GM12878 (cell line): ENCODE measurements around the gene CCL14. TPM values are rescaled to one million over a fixed set of nuclear protein-coding genes. Genes with fewer than 3 reads are reported as not detected.

Source experiments
- ATAC-seq: fragments of 200-7000 bp; cut with Tn5 transposase; 3 replicates; pipeline ENCODE4 v1.9.1; 2020; ENCODE audit warnings: mild to moderate bottlenecking, moderate library complexity
- BruUV-seq: library from RNA; stranded (reverse); fragments of 400-500 nt; replicated peaks from 2 replicates; lab custom pipeline; 2021; lab: Mats Ljungman, UMichigan
- CTCF ChIA-PET: fragments of 300-600 bp; sonication (Branson Sonifier 250); formaldehyde crosslinking; extraction: SDS; loops from one replicate; lab custom pipeline; 2021; ENCODE audit warnings: inconsistent platforms; lab: Yijun Ruan, JAX
- POLR2A ChIA-PET: fragments of 350-600 bp; formaldehyde crosslinking; extraction: SDS; loops from one replicate; lab custom pipeline; 2021; ENCODE audit warnings: inconsistent platforms; lab: Charles Lee
- RAD21 ChIA-PET: fragments of 300-600 bp; sonication (Branson Sonifier 250); formaldehyde crosslinking; loops from one replicate; lab custom pipeline; 2023; ENCODE audit warnings: antibody characterized with exemption; ENCODE audit not compliant: unreplicated experiment; lab: Charles Lee
- SMC1A ChIA-PET: fragments of 300-600 bp; sonication (Branson Sonifier 250); formaldehyde crosslinking; loops from one replicate; lab custom pipeline; 2023; ENCODE audit not compliant: unreplicated experiment, uncharacterized antibody; lab: Charles Lee
- DNase-seq: peaks from one replicate; pipeline ENCODE4 v3.0.0-alpha.2; 2011; ENCODE audit warnings: low read depth, low spot score
- FAIRE-seq: peaks from 3 replicates; lab custom pipeline; 2011; peaks lifted over from hg19 to GRCh38; lab: Jason Lieb, UNC
- H2AFZ ChIP-seq: 2 replicates; pipeline ENCODE4 v1.6.0; 2011; ENCODE audit warnings: low read depth, low read length, control low read depth; ENCODE audit not compliant: control insufficient read depth
- H3K27ac ChIP-seq: 2 replicates; pipeline ENCODE4 v1.5.1; 2011; ENCODE audit warnings: control low read depth; ENCODE audit not compliant: control insufficient read depth, insufficient read depth
- H3K27me3 ChIP-seq, 2 experiments: replicated peaks in 1 of 2; 2 replicates each; pipeline versions ENCODE4 v1.6.0 to v1.6.1; 2011; ENCODE audit warnings: low read length in 1 of 2; ENCODE audit not compliant: control insufficient read depth in 2 of 2, insufficient read depth in 2 of 2
- H3K36me3 ChIP-seq, 2 experiments: 2 replicates each; pipeline ENCODE4 v1.5.1; 2011; ENCODE audit warnings: low read length in 1 of 2; ENCODE audit not compliant: control insufficient read depth in 2 of 2, insufficient read depth in 2 of 2
- H3K4me1 ChIP-seq: 2 replicates; pipeline ENCODE4 v1.6.1; 2011; ENCODE audit warnings: mild to moderate bottlenecking, low read length, moderate library complexity, mixed read lengths; ENCODE audit not compliant: control insufficient read depth, insufficient read depth
- H3K4me2 ChIP-seq: 2 replicates; pipeline ENCODE4 v1.6.0; 2011; ENCODE audit warnings: control low read depth; ENCODE audit not compliant: control insufficient read depth, insufficient read depth
- H3K4me3 ChIP-seq: fragments of 200-600 bp; sonication (generic); 2 replicates; pipeline ENCODE4 v1.5.1; 2016
- H3K79me2 ChIP-seq: 2 replicates; pipeline ENCODE4 v1.6.0; 2011; ENCODE audit warnings: low read length; ENCODE audit not compliant: control insufficient read depth, insufficient read depth
- H3K9ac ChIP-seq: 2 replicates; pipeline ENCODE4 v1.8.0; 2011; ENCODE audit warnings: low read length, control low read depth, mixed read lengths; ENCODE audit not compliant: control insufficient read depth, insufficient read depth
- H3K9me3 ChIP-seq: replicated peaks from 3 replicates; pipeline ENCODE4 v1.5.1; 2011; ENCODE audit warnings: mild to moderate bottlenecking, low read length; ENCODE audit not compliant: control insufficient read depth, insufficient read depth
- H4K20me1 ChIP-seq: 2 replicates; pipeline ENCODE4 v1.6.0; 2011; ENCODE audit not compliant: control insufficient read depth, insufficient read depth
- FOXK2 ChIP-seq: fragments of 450-650 bp; IDR thresholded peaks from 2 replicates; pipeline ENCODE4 v1.6.1; 2017; ENCODE audit warnings: mild to moderate bottlenecking, moderate library complexity
- KAT2A ChIP-seq: conservative IDR thresholded peaks from 2 replicates; pipeline ENCODE4 v1.6.1; 2011; ENCODE audit warnings: low read depth, low read length; ENCODE audit not compliant: control insufficient read depth
- NR2F1 ChIP-seq: fragments of 450-650 bp; conservative IDR thresholded peaks from 2 replicates; pipeline ENCODE4 v1.6.1; 2017; ENCODE audit warnings: mild to moderate bottlenecking
- REST ChIP-seq: IDR thresholded peaks from 2 replicates; pipeline ENCODE4 v1.6.1; 2012; ENCODE audit warnings: mild to moderate bottlenecking, low read depth, low read length
- TARDBP ChIP-seq: IDR thresholded peaks from 2 replicates; pipeline ENCODE4 v1.6.1; 2016; ENCODE audit warnings: borderline replicate concordance
- WGBS: methylation state at CpG from one replicate; pipeline ENCODE4 v1.1.6; 2016; ENCODE audit warnings: low lambda C conversion rate; ENCODE audit not compliant: insufficient replicate concordance, insufficient coverage; ENCODE audit errors: missing lambda C conversion rate; 5-methylcytosine and 5-hydroxymethylcytosine counted together
- in situ Hi-C: fragments of 300-500 bp; cut with MboI; formaldehyde crosslinking; loops from 9 replicates; pipeline ENCODE4 v1.14.3; 2018; ENCODE audit warnings: mixed read lengths
- intact Hi-C: fragments of 100-400 bp; cut with micrococcal nuclease; formaldehyde crosslinking; loops from one replicate; pipeline ENCODE4 v1.14.2; 2022; ENCODE audit not compliant: unreplicated experiment
- polyA plus RNA-seq, 11 experiments: library from polyadenylated mRNA; depleted of rRNA in 4 of 11; unstranded in 6 of 11; stranded (reverse) in 5 of 11; fragments of >200 nt; fragmentation: Nextera tagmentation in 4 of 11; fragmentation: Illumina TruSeq in 1 of 11; extraction: Ambion mirVana in 4 of 11; extraction: Trizol in 1 of 11; gene quantifications; 1 replicate in 1 of 11; 2 replicates in 10 of 11; pipeline versions ENCODE4 v1.2.1 to v1.2.3, GENCODE V29; 2011 to 2016; ENCODE audit warnings: inconsistent platforms in 2 of 11, missing spikeins in 2 of 11, low read depth in 1 of 11
- total RNA-seq, 4 experiments: library from RNA; depleted of rRNA in 3 of 4; stranded (reverse); fragments of >200 nt in 3 of 4; fragmentation: Illumina TruSeq in 1 of 4; extraction: Trizol in 1 of 4; gene quantifications; 2 replicates each; pipeline versions ENCODE4 v1.2.1 to v1.2.3, GENCODE V29; 2013 to 2021

CCL14 gene
- total and polyA plus RNA-seq, 10 of the 15 experiments (the other 5 are each of a cell fraction or from before 2014, with no cell fraction given): not detected

- Histone ChIP-seq H3K27ac (no peak within 1 kb of the TSS), H3K9ac (no peak within 1 kb of the TSS), H3K9me3 (no peaks in the 10 kb centered on the region; the same call in 2 of the 3 replicates), H2AFZ (no peak within 1 kb of the TSS), H3K79me2 (no peaks in the 10 kb centered on the region), H3K4me3 (no peak within 1 kb of the TSS), H3K36me3 (no peaks in the 10 kb centered on the region), H3K4me2 (no peak within 1 kb of the TSS), H3K27me3 (no peaks in the 10 kb centered on the region; a peak in 1 of 4 replicates), H4K20me1 (no peaks in the 10 kb centered on the region), H3K4me1 (no peaks in the 10 kb centered on the region)
- RAD21 ChIA-PET: interaction anchor here (1.3 kb wide), 1 partner anchor 56 kb away, joined by 8 read pairs; no protein-coding TSS in a partner anchor
- ATAC-seq (no peak), DNase-seq (no peak), FAIRE-seq (no peak)
- no TSS peak for BruUV-seq
- WGBS: 11% methylated on average over 6 of the region's 6 CpGs
- CTCF ChIA-PET: interaction anchor here (0.5 to 1.8 kb wide), 4 partner anchors 12 to 1640 kb away, joined by 3 to 6 read pairs (median 5); no protein-coding TSS in a partner anchor
- TF ChIP-seq KAT2A (no peak), NR2F1 (peak; percentile 62; the same call in 1 of the 2 replicates), REST (no peak), FOXK2 (no peak), TARDBP (no peak)
- SMC1A ChIA-PET: interaction anchor here (0.9 to 2.0 kb wide), 9 partner anchors 8 to 115 kb away, joined by 3 to 7 read pairs (median 4); no protein-coding TSS in a partner anchor
- POLR2A ChIA-PET: no interaction called here
- in situ Hi-C loops: no loop called here
- intact Hi-C loops: no loop called here
Measured at GRCh38 chr17:36017799-36018198, 31.3 kb upstream of the CCL14 start, which contains the start of gene CCL23. TSS of gene CCL23 (minus strand) at chr17:36017972. CDS start at chr17:36017897, 75 bp downstream.
